Heart left ventricle (tissue), 16 donors: ENCODE results near the gene ENGASE. TPM values are rescaled to one million over a fixed set of nuclear protein-coding genes. Genes with fewer than 3 reads are reported as not detected.

Experiments
- ATAC-seq, 4 donors: fragments of 200-7000 bp; cut with Tn5 transposase; one replicate each; pipeline ENCODE4 v1.9.1; 2020 to 2022; ENCODE audit warnings: moderate library complexity in 4 of 4, mild to moderate bottlenecking in 3 of 4, moderate number of reproducible peaks in 1 of 4
- DNase-seq, 5 donors: peaks; one replicate each; pipeline ENCODE4 v3.0.0-alpha.2; 2020
- H3K27ac ChIP-seq, 12 donors: fragments of 200-600 bp; sonication (generic) in 4 of 12; one replicate each; pipeline versions ENCODE4 v1.5.0 to v1.8.0; 2016 to 2022; ENCODE audit warnings: mild to moderate bottlenecking in 2 of 12
- H3K27me3 ChIP-seq, 9 donors: fragments of 200-600 bp; sonication (generic) in 2 of 9; one replicate each; pipeline versions ENCODE4 v1.5.1 to v1.8.0; 2016 to 2022; ENCODE audit warnings: mild to moderate bottlenecking in 3 of 9
- H3K36me3 ChIP-seq, 9 donors: fragments of 200-600 bp; sonication (generic) in 2 of 9; one replicate each; pipeline versions ENCODE4 v1.5.0 to v1.8.0; 2018 to 2022; ENCODE audit warnings: mild to moderate bottlenecking in 2 of 9
- H3K4me1 ChIP-seq, 12 donors: fragments of 200-600 bp; sonication (generic) in 4 of 12; one replicate each; pipeline versions ENCODE4 v1.5.0 to v1.8.0; 2016 to 2022; ENCODE audit warnings: mild to moderate bottlenecking in 3 of 12
- H3K4me3 ChIP-seq, 12 donors: fragments of 200-600 bp; sonication (generic) in 4 of 12; one replicate each; pipeline versions ENCODE4 v1.5.0 to v1.8.0; 2017 to 2022; ENCODE audit warnings: mild to moderate bottlenecking in 9 of 12, moderate library complexity in 4 of 12
- H3K9me3 ChIP-seq, 12 donors: fragments of 200-600 bp; sonication (generic) in 4 of 12; one replicate each; pipeline versions ENCODE4 v1.5.0 to v1.8.0; 2016 to 2022; ENCODE audit warnings: mild to moderate bottlenecking in 1 of 12
- CTCF ChIP-seq, 12 donors: fragments of 200-600 bp; sonication (generic) in 4 of 12; IDR thresholded peaks; one replicate each; pipeline versions ENCODE4 v1.5.0 to v1.8.0; 2018 to 2022; ENCODE audit warnings: antibody characterized with exemption in 12 of 12, mild to moderate bottlenecking in 5 of 12
- POLR2A ChIP-seq, 2 donors: fragments of 450-650 bp; IDR thresholded peaks; one replicate each; pipeline ENCODE4 v1.6.1; 2017; ENCODE audit warnings: antibody characterized with exemption in 2 of 2, mild to moderate bottlenecking in 2 of 2, moderate library complexity in 2 of 2
- WGBS, 4 donors: extraction: QIAGEN DNeasy Blood & Tissue Kit in 2 of 4; methylation state at CpG; one replicate each; pipeline versions ENCODE4 v1.1.5 to v1.1.7; 2013 to 2018; 5-methylcytosine and 5-hydroxymethylcytosine counted together
- intact Hi-C, 10 donors: fragments of 100-400 bp; cut with DNase I; formaldehyde crosslinking; loops; one replicate each; pipeline versions ENCODE4 v1.11.1 to v1.14.2; 2022
- polyA plus RNA-seq, 2 donors: library from polyadenylated mRNA; stranded (reverse); fragments of 200-250 nt; gene quantifications; one replicate each; pipeline ENCODE4 v1.2.3, GENCODE V29; 2013
- total RNA-seq, 9 donors: library from RNA; depleted of rRNA in 2 of 9; stranded (reverse); fragments of >200 nt in 2 of 9; fragmentation: NEBNext Ultra II Directional in 3 of 9; extraction: Animal tissue kit (Norgen Biotek cat#: 25700) in 3 of 9; gene quantifications; one replicate each; pipeline versions ENCODE4 v1.1.0 to v1.2.4, GENCODE V29; 2016 to 2023
- donor health status: ischemic (EF 13 %, LVEDD 7.1; RV severe dilation, severe dysfunction).
- donor health status: healthy with polysubstance abuse.
- donor health status: DM: no; HTN: yes; CAD: no.
- donor health status: DM: no; HTN: no; CAD: no.
- donor health status: ischemic (EF 25% LVEDD 6.9; RV normal size, moderate dysfunction).
- donor health status: ischemic (EF 25% LVEDD 5.7; RV mildly dilated, moderate dysfunction).
- donor health status: healthy.
- donor health status: DM: yes; HTN: yes; CAD: no.
- donor health status: ischemic (EF 35%, LVEDD 5.7; RV mildly dilated, moderate dysfunction).
- donor health status: nonischemic (EF 11% LVEDD 7.7; RV severe dilation, severe dysfunction).
- donor health status: DM: yes; HTN: yes; CAD: no.
- donor health status: PGD.
- donor health status: ischemic (EF 29% LVEDD 5.4; RV normal size, mild dysfunction).
- donor health status: nonischemic (EF 23%, LVEDD 6.1; RV moderate dilation, normal function).

The ENGASE gene
- total and polyA plus RNA-seq, 11 donors, result 6.2 to 42.0 (median 23.5) TPM

- TF ChIP-seq CTCF (IDR thresholded peaks at IDR 0.05) (no peak), POLR2A (IDR thresholded peaks at IDR 0.05) (no peak)
- intact Hi-C loops, result no loop called here
- Histone ChIP-seq H3K4me1 (no peaks in the 10 kb centered on the region), H3K36me3 (no peaks in the 10 kb centered on the region), H3K4me3 (no peak overlapping the region), H3K27me3 (peaks cover 0 to 64% (median 12%) of the 10 kb centered on the region in 9 donors), H3K27ac (no peak overlapping the region), H3K9me3 (no peaks in the 10 kb centered on the region)
- ATAC-seq (no peak), DNase-seq (no peak)
- 75 to 82% (median 76%) methylated on average over 23 to 36 of the region's 36 CpGs for WGBS, 4 donors
Measured at GRCh38 chr17:79132271-79133064, 57.8 kb downstream of the ENGASE start.

- ATAC-seq (no peak), DNase-seq (no peak)
- H3K9me3 ChIP-seq, result no peaks in the 10 kb centered on the region
- 86 to 100% (median 100%) methylated on average over 1 of the region's 1 CpG for WGBS, 4 donors
- H3K36me3 ChIP-seq, result no peaks in the 10 kb centered on the region
- peaks cover 0 to 64% (median 11%) of the 10 kb centered on the region in 9 donors for H3K27me3 ChIP-seq
- no peak for TF ChIP-seq POLR2A (IDR thresholded peaks at IDR 0.05)
- no peak for TF ChIP-seq CTCF (IDR thresholded peaks at IDR 0.05)
- intact Hi-C loops, result no loop called here
- H3K4me1 ChIP-seq, result peaks cover 0 to 4% (median 0%) of the 10 kb centered on the region in 12 donors
- H3K4me3 ChIP-seq, result no peak overlapping the region
- H3K27ac ChIP-seq, result no peak overlapping the region
Measured at GRCh38 chr17:79133214-79133613, 58.6 kb downstream of the ENGASE start.

GRCh38 chr17:79133985-79134384, 59.4 kb downstream of the ENGASE start:
- DNase-seq (no peak), ATAC-seq (no peak)
- intact Hi-C loops, result no loop called here
- WGBS, 4 donors, result 62 to 65% (median 64%) methylated on average over 7 of the region's 7 CpGs
- TF ChIP-seq CTCF (IDR thresholded peaks at IDR 0.05), result no peak
- no peak for TF ChIP-seq POLR2A (IDR thresholded peaks at IDR 0.05)
- no peaks in the 10 kb centered on the region for H3K36me3 ChIP-seq
- H3K4me3 ChIP-seq, result no peak overlapping the region
- peaks cover 0 to 61% (median 11%) of the 10 kb centered on the region in 9 donors for H3K27me3 ChIP-seq
- no peak overlapping the region for H3K27ac ChIP-seq
- H3K9me3 ChIP-seq, result no peaks in the 10 kb centered on the region
- H3K4me1 ChIP-seq, result peaks cover 0 to 4% (median 0%) of the 10 kb centered on the region in 12 donors

DNA sequence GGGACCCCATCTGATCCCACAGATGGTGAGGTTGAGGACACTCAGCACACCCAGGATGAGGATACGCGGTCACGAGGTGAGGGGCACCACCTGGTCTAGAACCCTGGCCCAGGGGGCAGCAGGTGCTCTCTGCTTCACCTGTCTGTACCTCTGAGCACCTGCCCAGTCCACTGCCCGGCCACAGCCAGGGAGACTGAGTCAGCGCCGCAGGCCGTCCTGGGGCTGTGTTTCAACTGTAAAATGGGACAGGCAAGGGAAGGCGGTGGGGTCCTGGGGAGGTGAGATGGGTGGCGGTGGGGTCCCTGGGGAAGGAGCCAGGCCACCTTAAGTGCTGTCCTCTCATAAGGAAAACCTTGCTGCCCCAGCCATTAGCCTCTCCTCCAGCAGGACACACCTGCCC, 60.4 kb downstream of the ENGASE start:
- Histone ChIP-seq H3K4me3 (no peak overlapping the region), H3K27me3 (peaks cover 0 to 71% (median 12%) of the 10 kb centered on the region in 9 donors), H3K4me1 (peaks cover 0 to 4% (median 0%) of the 10 kb centered on the region in 12 donors), H3K36me3 (no peaks in the 10 kb centered on the region), H3K27ac (no peak overlapping the region), H3K9me3 (no peaks in the 10 kb centered on the region)
- 86 to 97% (median 91%) methylated on average over 7 to 9 of the region's 9 CpGs for WGBS, 4 donors
- ATAC-seq (no peak), DNase-seq (no peak)
- intact Hi-C loops, result no loop called here
- no peak for TF ChIP-seq POLR2A (IDR thresholded peaks at IDR 0.05)
- TF ChIP-seq CTCF (IDR thresholded peaks at IDR 0.05), result no peak
